ENCODE measurements around the gene DISC1. TPM values are rescaled to one million over a fixed set of nuclear protein-coding genes. Genes with fewer than 3 reads are reported as not detected.

The DISC1 gene
- total RNA-seq, 1 experiment from 2014 or later = 1.8 TPM

DNA sequence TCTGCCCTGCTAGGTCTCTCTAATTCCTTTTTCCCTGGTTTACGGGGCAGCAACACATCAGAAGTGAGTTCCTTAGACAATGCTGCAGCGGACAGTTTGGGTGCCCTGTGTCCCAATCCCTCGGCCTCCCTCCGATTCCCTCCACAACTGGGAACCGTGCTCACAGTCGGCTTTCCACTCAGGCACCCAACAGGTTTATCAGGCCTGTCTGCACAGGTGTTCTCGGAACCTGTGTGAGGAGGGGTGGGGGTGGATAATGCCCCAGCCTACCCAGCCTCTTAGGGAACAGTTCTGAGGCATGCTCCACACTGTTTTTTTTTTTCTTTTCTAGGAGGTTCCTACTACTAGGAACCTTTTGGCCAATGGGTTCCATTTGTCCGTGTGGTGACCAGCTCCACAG, 131.2 kb downstream of the DISC1 start:
- DNase-seq (ENCODE audit: low read depth, low spot score) (no peak), ATAC-seq (no peak)
- ChIA-PET RAD21 (ENCODE audit: low non-redundant PET in 1 of 2, low total read pairs in 2 of 2, uncharacterized antibody in 2 of 2, unreplicated experiment in 2 of 2) (interaction anchor here in 1 of 2 experiments (0.7 kb wide), 1 partner anchor 109 kb away, joined by 3 read pairs; no protein-coding TSS in a partner anchor), CTCF (interaction anchor here (0.9 to 2.0 kb wide), 5 partner anchors 13 to 870 kb away, joined by 3 to 29 read pairs (median 6); no protein-coding TSS in a partner anchor), POLR2A (no interaction called here)
- TF ChIP-seq POLR2AphosphoS5 (IDR thresholded peaks at IDR 0.05; ENCODE audit: low read depth, low read length) (no peak), EZH2phosphoT487 (IDR thresholded peaks at IDR 0.05; ENCODE audit: borderline replicate concordance) (no peak), RAD21 (IDR thresholded peaks at IDR 0.05; ENCODE audit: low read depth) (no peak), POLR2A (IDR thresholded peaks at IDR 0.05; ENCODE audit: borderline replicate concordance, extremely low read depth, insufficient read depth, insufficient read length) (no peak), FOSL1 (IDR thresholded peaks at IDR 0.05; ENCODE audit: low read depth) (no peak), ELF1 (IDR thresholded peaks at IDR 0.05; ENCODE audit: borderline replicate concordance, low read depth) (no peak), SIN3A (IDR thresholded peaks at IDR 0.05; ENCODE audit: low read depth) (no peak), CBX3 (IDR thresholded peaks at IDR 0.05; ENCODE audit: low read depth) (no peak), SRF (IDR thresholded peaks at IDR 0.05; ENCODE audit: low read depth) (no peak), YY1 (IDR thresholded peaks at IDR 0.05; ENCODE audit: extremely low read depth, insufficient replicate concordance, low read depth, low read length) (no peak), ZNF274 (IDR thresholded peaks at IDR 0.05; ENCODE audit: low read depth, low read length) (no peak), SP1 (IDR thresholded peaks at IDR 0.05; ENCODE audit: low read depth) (no peak), EGR1 (IDR thresholded peaks at IDR 0.05; ENCODE audit: low read depth) (no peak), JUND (IDR thresholded peaks at IDR 0.05) (no peak), EZH2 (IDR thresholded peaks at IDR 0.05) (no peak), CEBPB (IDR thresholded peaks at IDR 0.05; ENCODE audit: low read depth) (no peak)
- TF ChIP-seq, protein P1, sequence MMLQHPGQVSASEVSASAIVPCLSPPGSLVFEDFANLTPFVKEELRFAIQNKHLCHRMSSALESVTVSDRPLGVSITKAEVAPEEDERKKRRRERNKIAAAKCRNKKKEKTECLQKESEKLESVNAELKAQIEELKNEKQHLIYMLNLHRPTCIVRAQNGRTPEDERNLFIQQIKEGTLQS (IDR thresholded peaks at IDR 0.05) = no peak
- TF ChIP-seq, protein P2, sequence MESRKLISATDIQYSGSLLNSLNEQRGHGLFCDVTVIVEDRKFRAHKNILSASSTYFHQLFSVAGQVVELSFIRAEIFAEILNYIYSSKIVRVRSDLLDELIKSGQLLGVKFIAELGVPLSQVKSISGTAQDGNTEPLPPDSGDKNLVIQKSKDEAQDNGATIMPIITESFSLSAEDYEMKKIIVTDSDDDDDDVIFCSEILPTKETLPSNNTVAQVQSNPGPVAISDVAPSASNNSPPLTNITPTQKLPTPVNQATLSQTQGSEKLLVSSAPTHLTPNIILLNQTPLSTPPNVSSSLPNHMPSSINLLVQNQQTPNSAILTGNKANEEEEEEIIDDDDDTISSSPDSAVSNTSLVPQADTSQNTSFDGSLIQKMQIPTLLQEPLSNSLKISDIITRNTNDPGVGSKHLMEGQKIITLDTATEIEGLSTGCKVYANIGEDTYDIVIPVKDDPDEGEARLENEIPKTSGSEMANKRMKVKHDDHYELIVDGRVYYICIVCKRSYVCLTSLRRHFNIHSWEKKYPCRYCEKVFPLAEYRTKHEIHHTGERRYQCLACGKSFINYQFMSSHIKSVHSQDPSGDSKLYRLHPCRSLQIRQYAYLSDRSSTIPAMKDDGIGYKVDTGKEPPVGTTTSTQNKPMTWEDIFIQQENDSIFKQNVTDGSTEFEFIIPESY (IDR thresholded peaks at IDR 0.05; ENCODE audit: extremely low read depth, insufficient replicate concordance, low read length) = no peak
- TF ChIP-seq, protein P3, sequence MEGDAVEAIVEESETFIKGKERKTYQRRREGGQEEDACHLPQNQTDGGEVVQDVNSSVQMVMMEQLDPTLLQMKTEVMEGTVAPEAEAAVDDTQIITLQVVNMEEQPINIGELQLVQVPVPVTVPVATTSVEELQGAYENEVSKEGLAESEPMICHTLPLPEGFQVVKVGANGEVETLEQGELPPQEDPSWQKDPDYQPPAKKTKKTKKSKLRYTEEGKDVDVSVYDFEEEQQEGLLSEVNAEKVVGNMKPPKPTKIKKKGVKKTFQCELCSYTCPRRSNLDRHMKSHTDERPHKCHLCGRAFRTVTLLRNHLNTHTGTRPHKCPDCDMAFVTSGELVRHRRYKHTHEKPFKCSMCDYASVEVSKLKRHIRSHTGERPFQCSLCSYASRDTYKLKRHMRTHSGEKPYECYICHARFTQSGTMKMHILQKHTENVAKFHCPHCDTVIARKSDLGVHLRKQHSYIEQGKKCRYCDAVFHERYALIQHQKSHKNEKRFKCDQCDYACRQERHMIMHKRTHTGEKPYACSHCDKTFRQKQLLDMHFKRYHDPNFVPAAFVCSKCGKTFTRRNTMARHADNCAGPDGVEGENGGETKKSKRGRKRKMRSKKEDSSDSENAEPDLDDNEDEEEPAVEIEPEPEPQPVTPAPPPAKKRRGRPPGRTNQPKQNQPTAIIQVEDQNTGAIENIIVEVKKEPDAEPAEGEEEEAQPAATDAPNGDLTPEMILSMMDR (IDR thresholded peaks at IDR 0.05 in 2 of 3, conservative IDR thresholded peaks at IDR 0.05 in 1 of 3; ENCODE audit: borderline replicate concordance in 1 of 3, insufficient read depth in 1 of 3, low read depth in 2 of 3, low read length in 2 of 3) = no peak
- TF ChIP-seq, protein P4, sequence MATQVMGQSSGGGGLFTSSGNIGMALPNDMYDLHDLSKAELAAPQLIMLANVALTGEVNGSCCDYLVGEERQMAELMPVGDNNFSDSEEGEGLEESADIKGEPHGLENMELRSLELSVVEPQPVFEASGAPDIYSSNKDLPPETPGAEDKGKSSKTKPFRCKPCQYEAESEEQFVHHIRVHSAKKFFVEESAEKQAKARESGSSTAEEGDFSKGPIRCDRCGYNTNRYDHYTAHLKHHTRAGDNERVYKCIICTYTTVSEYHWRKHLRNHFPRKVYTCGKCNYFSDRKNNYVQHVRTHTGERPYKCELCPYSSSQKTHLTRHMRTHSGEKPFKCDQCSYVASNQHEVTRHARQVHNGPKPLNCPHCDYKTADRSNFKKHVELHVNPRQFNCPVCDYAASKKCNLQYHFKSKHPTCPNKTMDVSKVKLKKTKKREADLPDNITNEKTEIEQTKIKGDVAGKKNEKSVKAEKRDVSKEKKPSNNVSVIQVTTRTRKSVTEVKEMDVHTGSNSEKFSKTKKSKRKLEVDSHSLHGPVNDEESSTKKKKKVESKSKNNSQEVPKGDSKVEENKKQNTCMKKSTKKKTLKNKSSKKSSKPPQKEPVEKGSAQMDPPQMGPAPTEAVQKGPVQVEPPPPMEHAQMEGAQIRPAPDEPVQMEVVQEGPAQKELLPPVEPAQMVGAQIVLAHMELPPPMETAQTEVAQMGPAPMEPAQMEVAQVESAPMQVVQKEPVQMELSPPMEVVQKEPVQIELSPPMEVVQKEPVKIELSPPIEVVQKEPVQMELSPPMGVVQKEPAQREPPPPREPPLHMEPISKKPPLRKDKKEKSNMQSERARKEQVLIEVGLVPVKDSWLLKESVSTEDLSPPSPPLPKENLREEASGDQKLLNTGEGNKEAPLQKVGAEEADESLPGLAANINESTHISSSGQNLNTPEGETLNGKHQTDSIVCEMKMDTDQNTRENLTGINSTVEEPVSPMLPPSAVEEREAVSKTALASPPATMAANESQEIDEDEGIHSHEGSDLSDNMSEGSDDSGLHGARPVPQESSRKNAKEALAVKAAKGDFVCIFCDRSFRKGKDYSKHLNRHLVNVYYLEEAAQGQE (IDR thresholded peaks at IDR 0.05; ENCODE audit: low read depth) = no peak
- no peaks in the 10 kb centered on the region for H3K36me3 ChIP-seq (ENCODE audit: control insufficient read depth in 1 of 2, insufficient read depth in 2 of 2, low read length in 2 of 2)
- H4K20me1 ChIP-seq (ENCODE audit: insufficient read depth) = no peaks in the 10 kb centered on the region
- no peaks in the 10 kb centered on the region for H3K9me3 ChIP-seq (ENCODE audit: control insufficient read depth in 1 of 2, insufficient read depth in 1 of 2, low read depth in 1 of 2, low read length in 2 of 2)
- H3K4me1 ChIP-seq (ENCODE audit: control insufficient read depth in 1 of 2, insufficient read depth in 2 of 2, low read length in 2 of 2) = no peaks in the 10 kb centered on the region
- H3K27ac ChIP-seq (ENCODE audit: low read depth, low read length) = no peak overlapping the region
- H3K4me2 ChIP-seq (ENCODE audit: low read length) = no peak overlapping the region
- H3K9ac ChIP-seq (ENCODE audit: low read length) = no peak overlapping the region
- intact Hi-C loops (cut with micrococcal nuclease) = no loop called here
- no peaks in the 10 kb centered on the region for H3K27me3 ChIP-seq (ENCODE audit: insufficient read depth, low read length)
- no peak overlapping the region for H3K4me3 ChIP-seq (replicated peaks in 1 of 2; ENCODE audit: low read depth in 1 of 2, low read length in 2 of 2)
- BruUV-seq (replicated peaks) = no TSS peak
- no peak overlapping the region for H2AFZ ChIP-seq (ENCODE audit: low read depth, low read length, poor library complexity, severe bottlenecking)
- H3K9me2 ChIP-seq (ENCODE audit: insufficient read depth) = no peaks in the 10 kb centered on the region
- no peaks in the 10 kb centered on the region for H3K79me2 ChIP-seq (ENCODE audit: insufficient read depth, low read length)
